HL-60 (cell line): Measurements from ENCODE around the gene SEC24D.
"Not testable (repeated sequence)": the region's sequence is repeated elsewhere in the genome, so short reads cannot be mapped to it uniquely, and the experiment has no call there.

ENCODE experiments used
- DNase-seq, 2 experiments: peaks; one replicate each; pipeline ENCODE4 v3.0.0-alpha.2; 2010 to 2020; ENCODE audit warnings: low read depth in 1 of 2, low spot score in 1 of 2
- H3K27ac ChIP-seq: fragments of 250-450 bp; sonication (Bioruptor Pico); replicated peaks from 2 replicates; pipeline ENCODE4 v1.5.1; 2020; ENCODE audit warnings: mild to moderate bottlenecking, moderate library complexity
- H3K27me3 ChIP-seq: fragments of 250-450 bp; sonication (Bioruptor Pico); 2 replicates; pipeline ENCODE4 v1.5.1; 2021; ENCODE audit warnings: mild to moderate bottlenecking, moderate library complexity; ENCODE audit not compliant: insufficient read depth, poor library complexity, severe bottlenecking
- H3K4me3 ChIP-seq: replicated peaks from 2 replicates; pipeline ENCODE4 v1.5.1; 2011; ENCODE audit warnings: mild to moderate bottlenecking, control low read depth, low read length; ENCODE audit not compliant: insufficient read depth
- GABPA ChIP-seq: IDR thresholded peaks from 2 replicates; pipeline ENCODE4 v1.6.1; 2012; ENCODE audit warnings: low read depth
- POLR2AphosphoS5 ChIP-seq: IDR thresholded peaks from 2 replicates; pipeline ENCODE4 v1.6.1; 2012; ENCODE audit warnings: low read depth
- REST ChIP-seq: IDR thresholded peaks from 2 replicates; pipeline ENCODE4 v1.6.1; 2012; ENCODE audit warnings: low read depth; ENCODE audit not compliant: insufficient replicate concordance
- SPI1 ChIP-seq: IDR thresholded peaks from 2 replicates; pipeline ENCODE4 v1.6.1; 2012; ENCODE audit warnings: low read depth, mild to moderate bottlenecking, borderline replicate concordance
- TF ChIP-seq, protein P1 (sequence below): IDR thresholded peaks from one replicate; pipeline ENCODE4 v1.5.1; 2011; ENCODE audit warnings: low read length, control low read depth, inconsistent platforms; ENCODE audit not compliant: insufficient read depth

SEC24D gene

DNA sequence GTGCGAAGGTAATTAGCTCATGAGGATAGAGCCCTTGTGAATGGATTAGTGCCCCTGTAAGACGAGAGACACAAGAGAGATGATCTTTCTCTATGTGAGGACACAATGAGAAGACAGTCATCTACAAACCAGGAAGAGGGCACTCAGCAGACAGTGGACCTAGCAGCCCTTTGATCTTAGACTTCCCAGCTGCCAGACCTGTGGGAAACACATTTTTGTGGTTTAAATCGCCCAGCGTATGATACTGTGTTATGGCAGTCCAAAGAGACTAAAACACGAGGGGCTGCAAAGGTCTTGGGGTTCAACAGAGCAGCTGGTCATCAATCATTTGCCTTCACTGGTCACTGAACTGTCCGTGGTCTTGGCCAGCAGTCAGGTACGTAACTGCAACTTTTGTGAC is 43.5 kb upstream of the SEC24D start:
- Histone ChIP-seq H3K27ac (no peak overlapping the region), H3K4me3 (no peak overlapping the region), H3K27me3 (no peaks in the 10 kb centered on the region)
- TF ChIP-seq POLR2AphosphoS5 (no peak), SPI1 (no peak), GABPA (no peak), REST (no peak)
- TF ChIP-seq, protein P1, sequence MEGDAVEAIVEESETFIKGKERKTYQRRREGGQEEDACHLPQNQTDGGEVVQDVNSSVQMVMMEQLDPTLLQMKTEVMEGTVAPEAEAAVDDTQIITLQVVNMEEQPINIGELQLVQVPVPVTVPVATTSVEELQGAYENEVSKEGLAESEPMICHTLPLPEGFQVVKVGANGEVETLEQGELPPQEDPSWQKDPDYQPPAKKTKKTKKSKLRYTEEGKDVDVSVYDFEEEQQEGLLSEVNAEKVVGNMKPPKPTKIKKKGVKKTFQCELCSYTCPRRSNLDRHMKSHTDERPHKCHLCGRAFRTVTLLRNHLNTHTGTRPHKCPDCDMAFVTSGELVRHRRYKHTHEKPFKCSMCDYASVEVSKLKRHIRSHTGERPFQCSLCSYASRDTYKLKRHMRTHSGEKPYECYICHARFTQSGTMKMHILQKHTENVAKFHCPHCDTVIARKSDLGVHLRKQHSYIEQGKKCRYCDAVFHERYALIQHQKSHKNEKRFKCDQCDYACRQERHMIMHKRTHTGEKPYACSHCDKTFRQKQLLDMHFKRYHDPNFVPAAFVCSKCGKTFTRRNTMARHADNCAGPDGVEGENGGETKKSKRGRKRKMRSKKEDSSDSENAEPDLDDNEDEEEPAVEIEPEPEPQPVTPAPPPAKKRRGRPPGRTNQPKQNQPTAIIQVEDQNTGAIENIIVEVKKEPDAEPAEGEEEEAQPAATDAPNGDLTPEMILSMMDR = no peak
- DNase-seq = no peak

DNA sequence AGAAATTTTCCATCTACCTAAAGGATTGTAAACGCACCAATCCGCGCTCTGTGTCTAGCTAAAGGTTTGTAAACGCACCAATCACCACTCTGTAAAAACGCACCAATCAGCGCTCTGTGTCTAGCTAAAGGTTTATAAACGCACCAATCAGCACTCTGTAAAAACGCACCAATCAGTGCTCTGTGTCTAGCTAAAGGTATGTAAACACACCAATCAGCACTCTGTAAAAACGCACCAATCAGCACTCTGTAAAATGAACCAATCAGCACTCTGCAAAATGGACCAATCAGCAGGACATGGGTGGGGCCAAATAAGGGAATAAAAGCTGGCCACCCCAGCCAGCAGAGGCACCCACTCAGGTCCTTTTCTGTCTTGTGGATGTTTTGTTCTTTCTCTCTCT is 42.6 kb upstream of the SEC24D start:
- H3K4me3 ChIP-seq, H3K27ac ChIP-seq, H3K27me3 ChIP-seq, DNase-seq: not testable (repeated sequence)

DNA sequence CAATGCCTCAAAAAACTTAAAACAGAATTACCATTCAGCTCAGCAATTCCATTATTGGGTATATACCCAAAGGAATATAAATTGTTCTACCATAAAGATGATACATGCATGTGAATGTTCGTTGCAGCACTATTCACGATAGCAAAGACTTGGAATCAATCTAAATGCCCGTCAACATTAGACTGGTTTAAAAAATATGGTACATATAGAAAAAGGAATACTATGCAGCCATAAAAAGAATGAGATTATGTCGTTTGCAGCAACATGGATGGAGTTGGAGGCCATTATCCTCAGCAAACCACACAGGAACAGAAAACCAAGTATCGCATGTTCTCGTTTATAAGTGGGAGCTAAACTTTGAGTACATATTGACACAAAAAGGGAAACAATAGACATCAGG is 41.9 kb upstream of the SEC24D start:
- Histone ChIP-seq H3K4me3 (no peak overlapping the region), H3K27ac (no peak overlapping the region), H3K27me3 (no peaks in the 10 kb centered on the region)
- TF ChIP-seq GABPA (no peak), SPI1 (no peak), REST (no peak), POLR2AphosphoS5 (no peak)
- TF ChIP-seq, protein P1 = no peak
- DNase-seq = no peak

GRCh38 chr4:118872181-118872580 is 36.3 kb upstream of the SEC24D start:
- no peaks in the 10 kb centered on the region for H3K27me3 ChIP-seq
- H3K27ac ChIP-seq = no peak overlapping the region
- H3K4me3 ChIP-seq = no peak overlapping the region
- TF ChIP-seq, protein P1 = no peak
- TF ChIP-seq SPI1 (no peak), GABPA (no peak), POLR2AphosphoS5 (no peak), REST (no peak)
- no peak for DNase-seq
